WTC11 (cell line): ENCODE measurements around the gene FAM200A. TPM values are rescaled to one million over a fixed set of nuclear protein-coding genes. Genes with fewer than 3 reads are reported as not detected.
A peak's percentile ranks its signal among the peaks of the same experiment; 100 is the strongest.

ENCODE experiments used
- ATAC-seq: fragments of 200-7000 bp; cut with Tn5 transposase; 2 replicates; pipeline ENCODE4 v1.10.0; 2021; ENCODE audit warnings: mild to moderate bottlenecking, moderate library complexity
- CTCF ChIA-PET: fragments of 300-600 bp; sonication (Branson Sonifier 250); formaldehyde crosslinking; loops from one replicate; lab custom pipeline; 2021; ENCODE audit warnings: antibody characterized with exemption; lab: Charles Lee
- POLR2A ChIA-PET: fragments of 350-600 bp; sonication (Branson Sonifier 250); formaldehyde crosslinking; loops from one replicate; lab custom pipeline; 2021; ENCODE audit warnings: antibody characterized with exemption; lab: Charles Lee
- DNase-seq: peaks from one replicate; pipeline ENCODE4 v3.0.0; 2021; ENCODE audit warnings: low spot score
- H3K27ac Mint-ChIP-seq: 2 replicates; pipeline ENCODE4 v1.8.0; 2021; ENCODE audit warnings: mixed read lengths
- H3K27me3 Mint-ChIP-seq: 2 replicates; pipeline ENCODE4 v1.8.0; 2021; ENCODE audit warnings: low read depth, mild to moderate bottlenecking, moderate library complexity, mixed read lengths
- H3K36me3 Mint-ChIP-seq: 2 replicates; pipeline ENCODE4 v1.8.0; 2021; ENCODE audit warnings: mixed read lengths
- H3K4me1 Mint-ChIP-seq: 2 replicates; pipeline ENCODE4 v1.8.0; 2022; ENCODE audit warnings: mixed read lengths
- H3K4me3 Mint-ChIP-seq: 2 replicates; pipeline ENCODE4 v1.8.0; 2021; ENCODE audit warnings: mild to moderate bottlenecking, moderate library complexity, mixed read lengths
- H3K9me3 Mint-ChIP-seq: 2 replicates; pipeline ENCODE4 v1.8.0; 2021; ENCODE audit warnings: mixed read lengths
- ARID4B ChIP-seq: sonication (generic); formaldehyde crosslinking; IDR thresholded peaks from 2 replicates; pipeline ENCODE4 v1.8.0; 2023; ENCODE audit warnings: missing genetic modification reagents, mild to moderate bottlenecking, borderline replicate concordance
- ATF3 ChIP-seq: sonication (generic); formaldehyde crosslinking; conservative IDR thresholded peaks from 2 replicates; pipeline ENCODE4 v1.8.1; 2022; ENCODE audit warnings: mild to moderate bottlenecking, missing genetic modification reagents
- E2F4 ChIP-seq: sonication (generic); formaldehyde crosslinking; IDR thresholded peaks from 2 replicates; pipeline ENCODE4 v1.8.1; 2022; ENCODE audit warnings: low read depth, mild to moderate bottlenecking, moderate library complexity, missing genetic modification reagents, borderline replicate concordance
- ELF4 ChIP-seq: sonication (generic); formaldehyde crosslinking; IDR thresholded peaks from 2 replicates; pipeline ENCODE4 v1.8.1; 2022; ENCODE audit warnings: low read depth, mild to moderate bottlenecking, moderate library complexity, missing genetic modification reagents
- FOXK1 ChIP-seq: sonication (generic); formaldehyde crosslinking; IDR thresholded peaks from 2 replicates; pipeline ENCODE4 v1.8.0; 2022; ENCODE audit warnings: mild to moderate bottlenecking, moderate library complexity, missing genetic modification reagents
- FOXP4 ChIP-seq: sonication (generic); formaldehyde crosslinking; IDR thresholded peaks from 2 replicates; pipeline ENCODE4 v1.8.0; 2022; ENCODE audit warnings: mild to moderate bottlenecking, missing genetic modification reagents
- GABPB1 ChIP-seq: sonication (generic); formaldehyde crosslinking; IDR thresholded peaks from 2 replicates; pipeline ENCODE4 v1.8.1; 2023; ENCODE audit warnings: mild to moderate bottlenecking, missing genetic modification reagents
- GRHL2 ChIP-seq: fragments of 250-450 bp; sonication (Bioruptor Pico); IDR thresholded peaks from 2 replicates; pipeline ENCODE4 v1.8.0; 2022; ENCODE audit warnings: mild to moderate bottlenecking, moderate library complexity; ENCODE audit not compliant: insufficient replicate concordance, severe bottlenecking
- HMGXB4 ChIP-seq: sonication (generic); formaldehyde crosslinking; IDR thresholded peaks from 2 replicates; pipeline ENCODE4 v1.8.1; 2023; ENCODE audit warnings: mild to moderate bottlenecking, moderate library complexity, missing genetic modification reagents
- IRF1 ChIP-seq: sonication (generic); formaldehyde crosslinking; IDR thresholded peaks from 2 replicates; pipeline ENCODE4 v1.8.0; 2023; ENCODE audit warnings: missing genetic modification reagents
- JAZF1 ChIP-seq: fragments of 250-450 bp; sonication (Bioruptor Pico); IDR thresholded peaks from 2 replicates; pipeline ENCODE4 v1.9.0; 2021; ENCODE audit warnings: moderate library complexity, mild to moderate bottlenecking, inconsistent platforms
- JUN ChIP-seq: sonication (generic); formaldehyde crosslinking; IDR thresholded peaks from 2 replicates; pipeline ENCODE4 v1.8.0; 2023; ENCODE audit warnings: mild to moderate bottlenecking, missing genetic modification reagents
- KAT7 ChIP-seq: sonication (generic); formaldehyde crosslinking; IDR thresholded peaks from 2 replicates; pipeline ENCODE4 v1.8.1; 2023; ENCODE audit warnings: missing genetic modification reagents, mild to moderate bottlenecking, borderline replicate concordance
- MXD4 ChIP-seq: fragments of 250-450 bp; sonication (Bioruptor Pico); IDR thresholded peaks from 2 replicates; pipeline ENCODE4 v1.8.0; 2021; ENCODE audit warnings: mild to moderate bottlenecking, moderate library complexity, borderline replicate concordance
- OVOL2 ChIP-seq: fragments of 250-450 bp; sonication (Bioruptor Pico); IDR thresholded peaks from 2 replicates; pipeline ENCODE4 v1.9.0; 2021; ENCODE audit warnings: mild to moderate bottlenecking, borderline replicate concordance
- RELA ChIP-seq: sonication (generic); formaldehyde crosslinking; IDR thresholded peaks from 2 replicates; pipeline ENCODE4 v1.8.1; 2022; ENCODE audit warnings: missing genetic modification reagents, mild to moderate bottlenecking, borderline replicate concordance
- USF2 ChIP-seq: sonication (generic); formaldehyde crosslinking; IDR thresholded peaks from 2 replicates; pipeline ENCODE4 v1.8.1; 2023; ENCODE audit warnings: mild to moderate bottlenecking, missing genetic modification reagents, moderate library complexity
- ZBTB43 ChIP-seq: sonication (generic); formaldehyde crosslinking; IDR thresholded peaks from 2 replicates; pipeline ENCODE4 v1.8.1; 2023; ENCODE audit warnings: mild to moderate bottlenecking, missing genetic modification reagents
- ZMAT4 ChIP-seq: fragments of 250-450 bp; sonication (Bioruptor Pico); IDR thresholded peaks from 2 replicates; pipeline ENCODE4 v1.9.0; 2021; ENCODE audit warnings: mild to moderate bottlenecking
- ZNF121 ChIP-seq: sonication (generic); formaldehyde crosslinking; IDR thresholded peaks from 2 replicates; pipeline ENCODE4 v1.8.0; 2023; ENCODE audit warnings: missing genetic modification reagents
- ZNF263 ChIP-seq: sonication (generic); formaldehyde crosslinking; IDR thresholded peaks from 2 replicates; pipeline ENCODE4 v1.8.1; 2022; ENCODE audit warnings: low read depth, mild to moderate bottlenecking, moderate library complexity, missing genetic modification reagents
- total RNA-seq: library from RNA; stranded (reverse); gene quantifications from 3 replicates; pipeline ENCODE4 v1.2.3, GENCODE V29; 2021

Gene FAM200A
- total RNA-seq, 1 experiment from 2014 or later: 5.9 TPM

- TF ChIP-seq IRF1 (CRISPR knock-in tag) (0 out of 2 replicates have a peak, but pooled peaks have one; percentile 17), FOXP4 (peak; percentile 59; the same call in 1 of the 2 replicates), ATF3 (CRISPR knock-in tag) (no peak), JAZF1 (CRISPR knock-in tag) (no peak), MXD4 (CRISPR knock-in tag) (no peak), GRHL2 (CRISPR knock-in tag) (no peak), USF2 (CRISPR knock-in tag) (no peak), RELA (CRISPR knock-in tag) (no peak), JUN (CRISPR knock-in tag) (no peak), GABPB1 (CRISPR knock-in tag) (peak; percentile 73), ELF4 (CRISPR knock-in tag) (no peak), ARID4B (0 out of 2 replicates have a peak, but pooled peaks have one; percentile 44), ZNF263 (peak; percentile 47; the same call in 1 of the 2 replicates)
Measured at GRCh38 chr7:99551767-99552463, at the start of gene FAM200A (continued).

- ChIA-PET CTCF (no interaction called here), POLR2A (no interaction called here)
- ATAC-seq: no peak
- TF ChIP-seq KAT7 (CRISPR knock-in tag): no peak
- no peak for TF ChIP-seq HMGXB4 (CRISPR knock-in tag)
- no peak for TF ChIP-seq FOXK1 (CRISPR knock-in tag)
- TF ChIP-seq ZNF263: no peak
- no peak for TF ChIP-seq OVOL2 (CRISPR knock-in tag)
- TF ChIP-seq ZMAT4: no peak
- TF ChIP-seq MXD4 (CRISPR knock-in tag): no peak
- TF ChIP-seq E2F4: no peak
- TF ChIP-seq IRF1 (CRISPR knock-in tag): no peak
- no peak for TF ChIP-seq ZBTB43 (CRISPR knock-in tag)
- TF ChIP-seq ZNF121 (CRISPR knock-in tag): no peak
Measured at GRCh38 chr7:99599836-99600235, 47.9 kb upstream of the FAM200A start.

More at GRCh38 chr7:99599836-99600235, 47.9 kb upstream of the FAM200A start:
- Mint-ChIP-seq H3K27ac (no peak overlapping the region), H3K36me3 (no peaks in the 10 kb centered on the region), H3K27me3 (peaks cover 5% of the 10 kb centered on the region), H3K4me1 (no peaks in the 10 kb centered on the region), H3K4me3 (no peak overlapping the region), H3K9me3 (peaks cover 6% of the 10 kb centered on the region)
- no peak for DNase-seq
